ENCODE results near the gene XRCC2.

- TF ChIP-seq NFIC (IDR thresholded peaks at IDR 0.05; ENCODE audit: borderline replicate concordance) (no peak), SMC3 (IDR thresholded peaks at IDR 0.05; ENCODE audit: low read depth, low read length) (no peak), CTCF (IDR thresholded peaks at IDR 0.05) (no peak), RFX5 (IDR thresholded peaks at IDR 0.05; ENCODE audit: low read length) (no peak)
- TF ChIP-seq, protein P1, sequence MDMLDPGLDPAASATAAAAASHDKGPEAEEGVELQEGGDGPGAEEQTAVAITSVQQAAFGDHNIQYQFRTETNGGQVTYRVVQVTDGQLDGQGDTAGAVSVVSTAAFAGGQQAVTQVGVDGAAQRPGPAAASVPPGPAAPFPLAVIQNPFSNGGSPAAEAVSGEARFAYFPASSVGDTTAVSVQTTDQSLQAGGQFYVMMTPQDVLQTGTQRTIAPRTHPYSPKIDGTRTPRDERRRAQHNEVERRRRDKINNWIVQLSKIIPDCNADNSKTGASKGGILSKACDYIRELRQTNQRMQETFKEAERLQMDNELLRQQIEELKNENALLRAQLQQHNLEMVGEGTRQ (IDR thresholded peaks at IDR 0.05; ENCODE audit: borderline replicate concordance, low read depth, low read length) = no peak
These were observed 73.0 kb downstream of the XRCC2 start for GRCh38 chr7:152602962-152603361.

All from SK-N-SH (cell line).